Natural killer cell (primary cell): Measurements from ENCODE around the gene KSR1. TPM values are rescaled to one million over a fixed set of nuclear protein-coding genes. Genes with fewer than 3 reads are reported as not detected.

Experiments
- ATAC-seq, 3 donors: fragments of 150-1000 bp in 2 of 3; fragments of 200-7000 bp in 1 of 3; cut with Tn5 transposase; 1 replicate in 1 of 3; 2 replicates in 2 of 3; pipeline ENCODE4 v1.10.0; 2021; ENCODE audit warnings: mild to moderate bottlenecking in 2 of 3, moderate library complexity in 2 of 3
- DNase-seq, 2 donors: peaks; one replicate each; pipeline versions ENCODE4 v3.0.0 to v3.0.0-alpha.2; 2013 to 2021; ENCODE audit warnings: mixed read lengths in 1 of 2
- H3K27ac ChIP-seq: one replicate; pipeline ENCODE4 v1.5.1; 2013; ENCODE audit warnings: mild to moderate bottlenecking, low read length
- H3K27me3 ChIP-seq: one replicate; pipeline ENCODE4 v1.6.1; 2013; ENCODE audit warnings: low read length; ENCODE audit not compliant: control insufficient read depth, insufficient read depth
- H3K36me3 ChIP-seq: one replicate; pipeline ENCODE4 v1.6.1; 2013; ENCODE audit warnings: low read length; ENCODE audit not compliant: control insufficient read depth, insufficient read depth
- H3K4me1 ChIP-seq: one replicate; pipeline ENCODE4 v1.6.1; 2013; ENCODE audit warnings: low read length; ENCODE audit not compliant: control insufficient read depth, insufficient read depth
- H3K4me3 ChIP-seq: one replicate; pipeline ENCODE4 v1.5.1; 2013; ENCODE audit warnings: low read length
- H3K9me3 ChIP-seq: one replicate; pipeline ENCODE4 v1.6.1; 2013; ENCODE audit warnings: low read length; ENCODE audit not compliant: control insufficient read depth, insufficient read depth
- H3K27ac Mint-ChIP-seq, 2 donors: one replicate each; pipeline ENCODE4 v1.8.0; 2022; ENCODE audit warnings: mild to moderate bottlenecking in 2 of 2, mixed read lengths in 2 of 2, moderate library complexity in 1 of 2
- H3K27me3 Mint-ChIP-seq, 2 donors: one replicate each; pipeline ENCODE4 v1.8.0; 2022; ENCODE audit warnings: low read depth in 2 of 2, mixed read lengths in 2 of 2
- H3K36me3 Mint-ChIP-seq: one replicate; pipeline ENCODE4 v1.8.0; 2022; ENCODE audit warnings: mixed read lengths
- H3K4me1 Mint-ChIP-seq, 2 donors: one replicate each; pipeline ENCODE4 v1.8.0; 2022; ENCODE audit warnings: mixed read lengths in 2 of 2
- H3K4me3 Mint-ChIP-seq: one replicate; pipeline ENCODE4 v1.8.0; 2022; ENCODE audit warnings: mild to moderate bottlenecking, moderate library complexity, mixed read lengths
- H3K9me3 Mint-ChIP-seq, 2 donors: one replicate each; pipeline ENCODE4 v1.8.0; 2022; ENCODE audit warnings: mixed read lengths in 2 of 2
- WGBS: methylation state at CpG from one replicate; pipeline ENCODE4 v1.1.7; 2013; ENCODE audit warnings: missing lambda C conversion rate; ENCODE audit not compliant: insufficient coverage; 5-methylcytosine and 5-hydroxymethylcytosine counted together
- intact Hi-C: fragments of 100-400 bp; cut with micrococcal nuclease; formaldehyde crosslinking; loops from one replicate; pipeline ENCODE4 v1.14.2; 2022
- total RNA-seq, 4 donors: library from RNA; stranded (reverse); fragments of 120-200 nt in 1 of 4; gene quantifications; one replicate each; pipeline versions ENCODE4 v1.2.3 to v1.2.4, GENCODE V29; 2013 to 2022
- TF ChIP-seq, protein P1 (sequence below): fragments of 200-600 bp; IDR thresholded peaks from one replicate; pipeline ENCODE4 v1.8.0; 2022; ENCODE audit warnings: antibody characterized with exemption

KSR1 gene
- total RNA-seq, 3 donors from 2014 or later (not counting 1 experiment from before 2014, with no cell fraction given) = 46.4 to 63.1 (median 59.2) TPM

DNA sequence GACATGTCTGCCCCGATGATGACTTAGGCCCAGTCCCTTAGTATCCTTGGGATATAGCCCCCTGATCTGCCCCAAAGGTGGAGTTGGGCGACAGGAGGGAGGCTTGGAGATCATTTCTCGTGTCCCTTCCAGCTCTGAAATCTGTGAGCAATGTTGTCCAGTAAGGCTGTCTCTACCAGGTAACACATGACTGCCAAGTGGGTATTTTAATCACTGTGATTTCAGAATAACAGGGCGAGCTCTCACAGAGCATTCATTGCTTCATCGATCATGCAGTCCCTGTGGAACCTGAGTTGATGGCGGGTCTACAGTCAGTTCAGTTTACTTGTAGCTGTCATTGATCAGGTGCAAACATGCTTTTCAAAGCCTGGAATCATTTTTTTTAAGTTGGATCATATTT, 39.2 kb downstream of the KSR1 start:
- H3K9me3 Mint-ChIP-seq = no peaks in the 10 kb centered on the region
- H3K4me3 ChIP-seq = no peak overlapping the region
- H3K36me3 ChIP-seq = no peaks in the 10 kb centered on the region
- DNase-seq = no peak
- H3K4me1 ChIP-seq = peaks cover 16% of the 10 kb centered on the region
- no peaks in the 10 kb centered on the region for H3K27me3 Mint-ChIP-seq
- intact Hi-C loops = no loop called here
- no peaks in the 10 kb centered on the region for H3K36me3 Mint-ChIP-seq
- no peaks in the 10 kb centered on the region for H3K9me3 ChIP-seq
- no peak overlapping the region for H3K27ac Mint-ChIP-seq
- no peak overlapping the region for H3K27ac ChIP-seq
- H3K27me3 ChIP-seq = no peaks in the 10 kb centered on the region
- H3K4me3 Mint-ChIP-seq = no peak overlapping the region
- H3K4me1 Mint-ChIP-seq = peaks cover 33 to 41% of the 10 kb centered on the region in 2 donors
- no peak for ATAC-seq
- TF ChIP-seq, protein P1, sequence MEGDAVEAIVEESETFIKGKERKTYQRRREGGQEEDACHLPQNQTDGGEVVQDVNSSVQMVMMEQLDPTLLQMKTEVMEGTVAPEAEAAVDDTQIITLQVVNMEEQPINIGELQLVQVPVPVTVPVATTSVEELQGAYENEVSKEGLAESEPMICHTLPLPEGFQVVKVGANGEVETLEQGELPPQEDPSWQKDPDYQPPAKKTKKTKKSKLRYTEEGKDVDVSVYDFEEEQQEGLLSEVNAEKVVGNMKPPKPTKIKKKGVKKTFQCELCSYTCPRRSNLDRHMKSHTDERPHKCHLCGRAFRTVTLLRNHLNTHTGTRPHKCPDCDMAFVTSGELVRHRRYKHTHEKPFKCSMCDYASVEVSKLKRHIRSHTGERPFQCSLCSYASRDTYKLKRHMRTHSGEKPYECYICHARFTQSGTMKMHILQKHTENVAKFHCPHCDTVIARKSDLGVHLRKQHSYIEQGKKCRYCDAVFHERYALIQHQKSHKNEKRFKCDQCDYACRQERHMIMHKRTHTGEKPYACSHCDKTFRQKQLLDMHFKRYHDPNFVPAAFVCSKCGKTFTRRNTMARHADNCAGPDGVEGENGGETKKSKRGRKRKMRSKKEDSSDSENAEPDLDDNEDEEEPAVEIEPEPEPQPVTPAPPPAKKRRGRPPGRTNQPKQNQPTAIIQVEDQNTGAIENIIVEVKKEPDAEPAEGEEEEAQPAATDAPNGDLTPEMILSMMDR = no peak
- WGBS = 77% methylated on average over 6 of the region's 6 CpGs

DNA sequence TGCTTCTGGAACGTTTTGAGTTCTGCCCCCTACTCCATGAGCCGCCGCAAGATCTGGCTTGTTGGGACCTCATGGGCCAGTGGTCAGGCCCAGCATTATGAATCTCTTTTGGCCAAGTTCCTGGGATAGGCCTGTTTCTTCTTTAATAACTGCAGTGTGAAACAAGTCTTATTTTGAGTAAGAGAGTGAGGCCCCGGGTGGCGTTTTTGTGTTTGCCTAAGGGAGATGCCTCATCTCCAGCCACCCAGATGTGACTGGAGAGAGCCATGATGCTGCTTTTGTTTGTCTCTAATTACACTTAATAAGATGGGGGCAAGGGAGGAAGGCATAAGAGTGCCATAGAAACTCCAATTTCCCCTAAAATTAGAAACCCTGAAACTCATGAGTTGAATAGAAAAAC, 39.8 kb downstream of the KSR1 start:
- no peak for ATAC-seq
- DNase-seq = no peak
- Histone ChIP-seq H3K27me3 (no peaks in the 10 kb centered on the region), H3K4me1 (peaks cover 16% of the 10 kb centered on the region), H3K36me3 (no peaks in the 10 kb centered on the region), H3K27ac (no peak overlapping the region), H3K9me3 (no peaks in the 10 kb centered on the region), H3K4me3 (no peak overlapping the region)
- intact Hi-C loops = no loop called here
- WGBS = 90% methylated on average over 5 of the region's 5 CpGs
- H3K4me1 Mint-ChIP-seq = peaks cover 36 to 39% of the 10 kb centered on the region in 2 donors
- no peak overlapping the region for H3K27ac Mint-ChIP-seq
- TF ChIP-seq, protein P1 = no peak
- no peak overlapping the region for H3K4me3 Mint-ChIP-seq
- H3K27me3 Mint-ChIP-seq = no peaks in the 10 kb centered on the region
- H3K36me3 Mint-ChIP-seq = no peaks in the 10 kb centered on the region
- H3K9me3 Mint-ChIP-seq = no peaks in the 10 kb centered on the region

DNA sequence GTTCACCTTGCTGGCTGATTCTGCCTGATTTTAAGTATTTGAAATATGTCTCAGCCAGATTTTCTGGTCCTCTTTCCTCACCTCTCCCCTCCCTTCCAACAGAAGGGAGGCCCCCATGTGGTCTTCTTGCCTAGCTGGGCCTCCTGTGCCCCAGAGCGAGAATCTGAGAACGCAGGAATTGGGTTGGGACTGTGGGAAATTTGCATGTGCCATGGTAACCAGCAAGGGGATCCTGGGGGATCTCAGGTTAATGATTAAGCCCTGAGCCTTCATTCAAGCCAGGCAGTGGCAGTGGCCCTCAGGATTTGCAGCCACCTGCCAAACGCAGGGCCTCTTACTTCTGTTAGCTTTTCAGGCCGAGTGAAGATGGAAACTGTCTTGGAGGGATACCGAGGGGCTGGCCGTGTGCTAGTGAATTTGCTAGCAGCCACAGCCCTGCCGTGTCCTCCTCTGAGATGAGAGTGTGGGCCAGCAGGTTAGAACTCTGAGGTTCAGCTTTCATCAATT, 40.2 kb downstream of the KSR1 start:
- Histone ChIP-seq H3K4me3 (no peak overlapping the region), H3K9me3 (no peaks in the 10 kb centered on the region), H3K27me3 (no peaks in the 10 kb centered on the region), H3K36me3 (no peaks in the 10 kb centered on the region), H3K27ac (no peak overlapping the region), H3K4me1 (peaks cover 12% of the 10 kb centered on the region)
- TF ChIP-seq, protein P1 = no peak
- H3K4me3 Mint-ChIP-seq = no peak overlapping the region
- WGBS = 93% methylated on average over 7 of the region's 7 CpGs
- H3K27ac Mint-ChIP-seq = no peak overlapping the region
- no peaks in the 10 kb centered on the region for H3K36me3 Mint-ChIP-seq
- no peaks in the 10 kb centered on the region for H3K9me3 Mint-ChIP-seq
- ATAC-seq (no peak), DNase-seq (no peak)
- intact Hi-C loops = no loop called here
- H3K4me1 Mint-ChIP-seq = peaks cover 33 to 34% of the 10 kb centered on the region in 2 donors
- H3K27me3 Mint-ChIP-seq = no peaks in the 10 kb centered on the region

DNA sequence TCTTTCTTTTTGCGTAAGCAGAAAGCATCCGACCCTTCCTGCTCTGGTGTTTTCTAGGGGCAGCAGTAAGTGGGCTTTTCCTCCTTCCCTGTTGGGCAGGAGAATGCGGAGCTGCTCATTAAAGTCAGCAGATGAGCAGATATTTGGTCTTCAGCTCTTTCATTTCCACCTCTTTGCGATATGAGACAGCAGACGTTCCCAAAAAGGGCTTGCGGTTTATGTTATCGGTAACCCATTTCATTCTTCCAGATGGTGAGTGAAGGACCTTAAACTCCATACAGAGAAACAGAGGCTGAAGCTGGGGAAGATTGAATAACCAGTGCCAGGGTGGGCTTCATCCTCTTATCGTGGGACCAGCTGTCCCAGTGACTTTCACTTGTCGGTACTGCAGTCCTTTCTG, 40.7 kb downstream of the KSR1 start:
- intact Hi-C loops = no loop called here
- H3K4me1 ChIP-seq = peaks cover 8% of the 10 kb centered on the region
- no peak for DNase-seq
- Mint-ChIP-seq H3K4me3 (no peak overlapping the region), H3K27me3 (no peaks in the 10 kb centered on the region), H3K36me3 (no peaks in the 10 kb centered on the region), H3K4me1 (peaks cover 28 to 32% of the 10 kb centered on the region in 2 donors), H3K9me3 (no peaks in the 10 kb centered on the region), H3K27ac (no peak overlapping the region)
- H3K4me3 ChIP-seq = no peak overlapping the region
- H3K9me3 ChIP-seq = no peaks in the 10 kb centered on the region
- TF ChIP-seq, protein P1 = no peak
- no peak overlapping the region for H3K27ac ChIP-seq
- H3K36me3 ChIP-seq = no peaks in the 10 kb centered on the region
- ATAC-seq = no peak
- 96% methylated on average over 9 of the region's 9 CpGs for WGBS
- H3K27me3 ChIP-seq = no peaks in the 10 kb centered on the region
